Anterior cingulate cortex (tissue), 58 donors: Measurements from ENCODE around the gene MYORG.
"Not testable (repeated sequence)": the region's sequence is repeated elsewhere in the genome, so short reads cannot be mapped to it uniquely, and the experiment has no call there.

ENCODE experiments used
- DNase-seq, 58 donors: peaks; one replicate each; lab custom pipeline; 2025; lab: John Stamatoyannopoulos, UW

The MYORG gene

GRCh38 chr9:34370970-34371880 is 5.5 kb downstream of the MYORG start:
- DNase-seq = no peak

- no peak for DNase-seq
Observed at GRCh38 chr9:34370335-34370969, 6.2 kb downstream of the MYORG start.

- no peak for DNase-seq
Observed at GRCh38 chr9:34369636-34370035, 7.1 kb downstream of the MYORG start.

GRCh38 chr9:34368796-34369195 is 7.9 kb downstream of the MYORG start:
- not testable (repeated sequence) for DNase-seq

GRCh38 chr9:34367751-34368410 is 8.8 kb downstream of the MYORG start:
- not testable (repeated sequence) for DNase-seq

GRCh38 chr9:34366365-34366764 is 10.3 kb downstream of the MYORG start:
- DNase-seq = no peak

- DNase-seq = no peak
Observed at GRCh38 chr9:34365282-34365681, 11.4 kb downstream of the MYORG start.

- no peak for DNase-seq
Observed at GRCh38 chr9:34363619-34364351, 12.9 kb downstream of the MYORG start.

GRCh38 chr9:34362614-34363214 is 14.0 kb downstream of the MYORG start:
- DNase-seq = no peak

GRCh38 chr9:34352957-34353356 is 23.7 kb downstream of the MYORG start:
- DNase-seq = not testable (repeated sequence)

GRCh38 chr9:34352122-34352652 is 24.5 kb downstream of the MYORG start:
- DNase-seq = not testable (repeated sequence)

- no peak for DNase-seq
Observed at GRCh38 chr9:34349324-34349723, 27.4 kb downstream of the MYORG start.

GRCh38 chr9:34347800-34348158 is 28.9 kb downstream of the MYORG start:
- no peak for DNase-seq

- DNase-seq = no peak
Observed at GRCh38 chr9:34346873-34347799, 29.6 kb downstream of the MYORG start.

- no peak for DNase-seq
Observed at GRCh38 chr9:34343605-34344004, 33.1 kb downstream of the MYORG start.

- peak in 52 of 58 donors; percentile 9 to 94 (median 66) for DNase-seq
Observed at GRCh38 chr9:34343090-34343489, 33.6 kb downstream of the MYORG start.

GRCh38 chr9:34341659-34342295 is 34.9 kb downstream of the MYORG start:
- no peak for DNase-seq

GRCh38 chr9:34338665-34339385 is 37.9 kb downstream of the MYORG start:
- peak in 45 of 58 donors; percentile 12 to 88 (median 52) for DNase-seq
